ENCODE results near the gene CCL14. TPM values are rescaled to one million over a fixed set of nuclear protein-coding genes. Genes with fewer than 3 reads are reported as not detected.

The CCL14 gene
- total RNA-seq, 1 donor from 2014 or later = 8.8 TPM

- no peak for TF ChIP-seq CTCF (IDR thresholded peaks at IDR 0.05; ENCODE audit: borderline replicate concordance)
- H3K4me1 ChIP-seq = no peaks in the 10 kb centered on the region
- intact Hi-C loops (cut with micrococcal nuclease) = no loop called here
- H3K36me3 ChIP-seq = no peaks in the 10 kb centered on the region
- peaks cover 46% of the 10 kb centered on the region for H3K27me3 ChIP-seq (ENCODE audit: low read depth)
- H3K9me3 ChIP-seq (replicated peaks) = no peaks in the 10 kb centered on the region
- no peak for DNase-seq
- H3K4me3 ChIP-seq = no peak overlapping the region
- no peak overlapping the region for H3K27ac ChIP-seq (replicated peaks)
Measured at GRCh38 chr17:35953720-35954119, 32.8 kb downstream of the CCL14 start.

- TF ChIP-seq CTCF (IDR thresholded peaks at IDR 0.05; ENCODE audit: borderline replicate concordance) = no peak
- intact Hi-C loops (cut with micrococcal nuclease) = no loop called here
- H3K4me1 ChIP-seq = no peaks in the 10 kb centered on the region
- DNase-seq = no peak
- no peak overlapping the region for H3K4me3 ChIP-seq
- H3K36me3 ChIP-seq = no peaks in the 10 kb centered on the region
- no peaks in the 10 kb centered on the region for H3K9me3 ChIP-seq (replicated peaks)
- H3K27ac ChIP-seq (replicated peaks) = no peak overlapping the region
- H3K27me3 ChIP-seq (ENCODE audit: low read depth) = peaks cover 26% of the 10 kb centered on the region
Measured at GRCh38 chr17:35949401-35949800, 37.1 kb downstream of the CCL14 start.

GRCh38 chr17:35948092-35948491, 38.4 kb downstream of the CCL14 start:
- no peak for TF ChIP-seq CTCF (IDR thresholded peaks at IDR 0.05; ENCODE audit: borderline replicate concordance)
- Histone ChIP-seq H3K9me3 (replicated peaks) (no peaks in the 10 kb centered on the region), H3K4me3 (no peak overlapping the region), H3K4me1 (no peaks in the 10 kb centered on the region), H3K27ac (replicated peaks) (no peak overlapping the region), H3K27me3 (ENCODE audit: low read depth) (peaks cover 28% of the 10 kb centered on the region), H3K36me3 (no peaks in the 10 kb centered on the region)
- DNase-seq = no peak
- intact Hi-C loops (cut with micrococcal nuclease) = no loop called here

GRCh38 chr17:35947156-35947585, 39.4 kb downstream of the CCL14 start:
- peak overlapping the region; percentile 25 for H3K4me3 ChIP-seq
- peaks cover 28% of the 10 kb centered on the region for H3K27me3 ChIP-seq (ENCODE audit: low read depth)
- H3K4me1 ChIP-seq = no peaks in the 10 kb centered on the region
- H3K36me3 ChIP-seq = no peaks in the 10 kb centered on the region
- intact Hi-C loops (cut with micrococcal nuclease) = no loop called here
- no peak overlapping the region for H3K27ac ChIP-seq (replicated peaks)
- DNase-seq = no peak
- no peaks in the 10 kb centered on the region for H3K9me3 ChIP-seq (replicated peaks)
- TF ChIP-seq CTCF (IDR thresholded peaks at IDR 0.05; ENCODE audit: borderline replicate concordance) = peak; percentile 80

GRCh38 chr17:35944151-35944550, 42.4 kb downstream of the CCL14 start:
- no peak overlapping the region for H3K27ac ChIP-seq (replicated peaks)
- H3K27me3 ChIP-seq (ENCODE audit: low read depth) = peaks cover 28% of the 10 kb centered on the region
- no peaks in the 10 kb centered on the region for H3K9me3 ChIP-seq (replicated peaks)
- H3K36me3 ChIP-seq = no peaks in the 10 kb centered on the region
- DNase-seq = no peak
- TF ChIP-seq CTCF (IDR thresholded peaks at IDR 0.05; ENCODE audit: borderline replicate concordance) = no peak
- no peaks in the 10 kb centered on the region for H3K4me1 ChIP-seq
- H3K4me3 ChIP-seq = no peak overlapping the region
- intact Hi-C loops (cut with micrococcal nuclease) = no loop called here

GRCh38 chr17:35943537-35943936, 43.0 kb downstream of the CCL14 start, which contains the start of gene LYZL6:
TSS of gene LYZL6 (minus strand) at chr17:35943713. CDS start at chr17:35939356, 4,357 bp downstream.
- TF ChIP-seq CTCF (IDR thresholded peaks at IDR 0.05; ENCODE audit: borderline replicate concordance) = no peak
- H3K36me3 ChIP-seq = no peaks in the 10 kb centered on the region
- H3K4me1 ChIP-seq = no peaks in the 10 kb centered on the region
- no peaks in the 10 kb centered on the region for H3K9me3 ChIP-seq (replicated peaks)
- no peak within 1 kb of the TSS for H3K27ac ChIP-seq (replicated peaks)
- peaks cover 28% of the 10 kb centered on the region for H3K27me3 ChIP-seq (ENCODE audit: low read depth)
- no peak within 1 kb of the TSS for H3K4me3 ChIP-seq
- intact Hi-C loops (cut with micrococcal nuclease) = no loop called here
- DNase-seq = no peak
